ENCODE results near the gene CFP. TPM values are rescaled to one million over a fixed set of nuclear protein-coding genes. Genes with fewer than 3 reads are reported as not detected.
A peak's percentile ranks its signal among the peaks of the same experiment; 100 is the strongest.

Gene CFP
- polyA plus RNA-seq, 3 donors, result 461 to 498 (median 491) TPM

GRCh38 chrX:47651043-47651905 lies 21.5 kb upstream of the CFP start:
- peak overlapping the region; percentile 83 to 92 for H3K4me3 Mint-ChIP-seq
- Histone ChIP-seq H3K27me3 (ENCODE audit: control insufficient read depth in 2 of 2, insufficient read depth in 2 of 2, low read length in 2 of 2) (no peaks in the 10 kb centered on the region), H4K20me1 (ENCODE audit: insufficient read depth, low read length) (no peaks in the 10 kb centered on the region), H3K27ac (ENCODE audit: low read depth in 1 of 2, low read length in 2 of 2) (peak overlapping the region; percentile 60 to 76), H3K36me3 (replicated peaks in 1 of 2; ENCODE audit: control insufficient read depth in 1 of 2, insufficient read depth in 2 of 2, low read length in 2 of 2) (peaks cover 20 to 46% of the 10 kb centered on the region in 2 donors), H3K9me3 (replicated peaks in 1 of 2; ENCODE audit: control insufficient read depth in 1 of 2, insufficient read depth in 1 of 2, low read length in 2 of 2) (no peaks in the 10 kb centered on the region), H3K4me3 (replicated peaks in 1 of 3; ENCODE audit: low read depth in 2 of 3, low read length in 3 of 3) (peak overlapping the region; percentile 40 to 80 (median 65)), H2AFZ (ENCODE audit: insufficient read depth, low read depth, low read length, poor library complexity, severe bottlenecking) (peak overlapping the region; percentile 54), H3K4me1 (ENCODE audit: control insufficient read depth in 1 of 2, insufficient read depth in 2 of 2, low read length in 2 of 2) (peaks cover 23 to 27% of the 10 kb centered on the region in 2 donors), H3K9ac (ENCODE audit: insufficient read depth, low read length, poor library complexity, severe bottlenecking) (peak overlapping the region; percentile 38), H3K4me2 (replicated peaks; ENCODE audit: extremely low read depth, low read length, poor library complexity, severe bottlenecking) (peak overlapping the region; percentile 71), H3K79me2 (ENCODE audit: insufficient read depth, low read length) (peaks cover 13% of the 10 kb centered on the region)
- DNase-seq, result no peak
- peaks cover 0 to 3% (median 2%) of the 10 kb centered on the region in 3 donors for H3K27me3 Mint-ChIP-seq (ENCODE audit: low read depth in 3 of 3)
- intact Hi-C loops (cut with micrococcal nuclease), result loop anchor here (5.0 to 10.0 kb wide), 2 partner anchors 89 to 184 kb away; partner anchors contain the start of genes ARAF (in 1 of the 2) and ZNF81 (in 1 of the 2)
- H3K36me3 Mint-ChIP-seq, result peaks cover 19 to 38% of the 10 kb centered on the region in 2 donors
- H3K4me1 Mint-ChIP-seq, result peaks cover 25% of the 10 kb centered on the region
- H3K9me3 Mint-ChIP-seq, result peaks cover 0 to 6% (median 5%) of the 10 kb centered on the region in 7 donors
- TF ChIP-seq, protein P1, sequence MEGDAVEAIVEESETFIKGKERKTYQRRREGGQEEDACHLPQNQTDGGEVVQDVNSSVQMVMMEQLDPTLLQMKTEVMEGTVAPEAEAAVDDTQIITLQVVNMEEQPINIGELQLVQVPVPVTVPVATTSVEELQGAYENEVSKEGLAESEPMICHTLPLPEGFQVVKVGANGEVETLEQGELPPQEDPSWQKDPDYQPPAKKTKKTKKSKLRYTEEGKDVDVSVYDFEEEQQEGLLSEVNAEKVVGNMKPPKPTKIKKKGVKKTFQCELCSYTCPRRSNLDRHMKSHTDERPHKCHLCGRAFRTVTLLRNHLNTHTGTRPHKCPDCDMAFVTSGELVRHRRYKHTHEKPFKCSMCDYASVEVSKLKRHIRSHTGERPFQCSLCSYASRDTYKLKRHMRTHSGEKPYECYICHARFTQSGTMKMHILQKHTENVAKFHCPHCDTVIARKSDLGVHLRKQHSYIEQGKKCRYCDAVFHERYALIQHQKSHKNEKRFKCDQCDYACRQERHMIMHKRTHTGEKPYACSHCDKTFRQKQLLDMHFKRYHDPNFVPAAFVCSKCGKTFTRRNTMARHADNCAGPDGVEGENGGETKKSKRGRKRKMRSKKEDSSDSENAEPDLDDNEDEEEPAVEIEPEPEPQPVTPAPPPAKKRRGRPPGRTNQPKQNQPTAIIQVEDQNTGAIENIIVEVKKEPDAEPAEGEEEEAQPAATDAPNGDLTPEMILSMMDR (IDR thresholded peaks at IDR 0.05), result no peak
- H3K27ac Mint-ChIP-seq, result peak overlapping the region; percentile 88 to 95 (median 94)
- 8% methylated on average over 16 of the region's 19 CpGs for WGBS (ENCODE audit: insufficient coverage)

DNA sequence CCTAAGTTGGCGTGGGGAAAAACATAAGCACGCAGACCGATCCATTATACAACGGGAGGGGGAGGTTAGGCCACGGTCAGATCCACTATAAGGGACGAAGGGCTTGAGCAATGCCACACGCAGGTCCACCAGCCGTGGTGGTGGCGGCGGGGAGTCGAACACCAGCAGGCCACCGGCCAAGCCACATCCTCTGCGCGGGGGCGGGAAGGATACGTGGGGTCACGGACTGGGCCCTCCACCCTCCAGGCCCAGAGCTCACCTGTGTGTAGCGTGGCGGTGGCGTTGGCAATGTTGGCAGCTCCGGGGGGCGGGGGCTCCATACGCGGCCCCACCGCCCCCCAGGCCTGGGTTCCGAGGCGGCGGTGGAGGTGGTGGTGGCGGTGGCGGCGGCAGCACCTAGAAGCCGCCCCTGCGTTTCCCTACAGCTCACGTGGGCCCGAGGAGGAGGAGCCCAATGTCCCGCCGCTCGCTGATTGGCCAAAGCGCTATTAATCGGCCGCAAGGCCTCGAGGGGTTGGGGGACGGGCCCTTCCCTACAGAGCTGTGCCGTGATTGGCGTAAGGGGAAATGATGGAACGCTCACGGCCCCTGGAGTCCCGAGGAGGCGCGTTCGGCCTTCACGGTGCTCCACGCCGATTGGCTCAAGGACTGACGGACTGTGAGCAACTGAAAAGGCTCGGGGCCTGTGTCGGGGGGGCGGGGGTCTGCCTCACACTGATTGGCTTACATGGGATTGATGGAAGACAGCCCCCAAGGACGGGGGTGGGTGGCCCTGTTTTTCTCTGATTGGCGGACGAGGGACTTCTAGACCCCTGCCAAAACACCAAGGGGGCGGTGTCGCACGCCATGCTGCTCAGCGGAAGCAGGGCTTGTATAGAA lies 20.7 kb upstream of the CFP start, which contains the start of gene ELK1:
Gene ELK1 (minus strand): TSS at position 400 of the 879 bp plus-strand sequence. CDS start 9,122 bp downstream, outside the sequence.
- TF ChIP-seq, protein P1 (IDR thresholded peaks at IDR 0.05), result no peak
- H3K36me3 Mint-ChIP-seq, result peaks cover 11 to 30% of the 10 kb centered on the region in 2 donors
- H3K9me3 Mint-ChIP-seq, result peaks cover 0 to 6% (median 5%) of the 10 kb centered on the region in 7 donors
- H3K27ac ChIP-seq (ENCODE audit: low read depth in 1 of 2, low read length in 2 of 2), result peak within 1 kb of the TSS; percentile 60 to 76
- H2AFZ ChIP-seq (ENCODE audit: insufficient read depth, low read depth, low read length, poor library complexity, severe bottlenecking), result peak within 1 kb of the TSS; percentile 54
- peaks cover 23 to 27% of the 10 kb centered on the region in 2 donors for H3K4me1 ChIP-seq (ENCODE audit: control insufficient read depth in 1 of 2, insufficient read depth in 2 of 2, low read length in 2 of 2)
- intact Hi-C loops (cut with micrococcal nuclease), result loop anchor here (5.0 to 10.0 kb wide), 2 partner anchors 88 to 184 kb away; partner anchors contain the start of genes ARAF (in 1 of the 2) and ZNF81 (in 1 of the 2)
- H3K4me3 ChIP-seq (replicated peaks in 1 of 3; ENCODE audit: low read depth in 2 of 3, low read length in 3 of 3), result peak within 1 kb of the TSS; percentile 55 to 80 (median 65)
- DNase-seq, result peak; percentile 90 to 93 (median 92)
- peaks cover 0 to 3% (median 2%) of the 10 kb centered on the region in 3 donors for H3K27me3 Mint-ChIP-seq (ENCODE audit: low read depth in 3 of 3)
- H3K36me3 ChIP-seq (replicated peaks in 1 of 2; ENCODE audit: control insufficient read depth in 1 of 2, insufficient read depth in 2 of 2, low read length in 2 of 2), result peaks cover 15 to 38% of the 10 kb centered on the region in 2 donors
- WGBS (ENCODE audit: insufficient coverage), result 0% methylated on average over 18 of the region's 65 CpGs
- H3K4me3 Mint-ChIP-seq, result peak within 1 kb of the TSS; percentile 83 to 92
- peaks cover 25% of the 10 kb centered on the region for H3K4me1 Mint-ChIP-seq
- peak within 1 kb of the TSS; percentile 88 to 95 (median 94) for H3K27ac Mint-ChIP-seq
- peaks cover 11% of the 10 kb centered on the region for H3K79me2 ChIP-seq (ENCODE audit: insufficient read depth, low read length)
- peak within 1 kb of the TSS; percentile 71 for H3K4me2 ChIP-seq (replicated peaks; ENCODE audit: extremely low read depth, low read length, poor library complexity, severe bottlenecking)
- no peaks in the 10 kb centered on the region for H3K27me3 ChIP-seq (ENCODE audit: control insufficient read depth in 2 of 2, insufficient read depth in 2 of 2, low read length in 2 of 2)
- no peaks in the 10 kb centered on the region for H3K9me3 ChIP-seq (replicated peaks in 1 of 2; ENCODE audit: control insufficient read depth in 1 of 2, insufficient read depth in 1 of 2, low read length in 2 of 2)
- no peaks in the 10 kb centered on the region for H4K20me1 ChIP-seq (ENCODE audit: insufficient read depth, low read length)
- H3K9ac ChIP-seq (ENCODE audit: insufficient read depth, low read length, poor library complexity, severe bottlenecking), result peak within 1 kb of the TSS; percentile 65
